T-helper 2 cell treated with Interferon-gamma antibody and Interleukin-4, amounts not matched to agents 5 μg/mL and 100 μg/mL, for 36 hours (primary cell): ENCODE measurements around the gene FAM13A.
"Not testable (repeated sequence)": the region's sequence is repeated elsewhere in the genome, so short reads cannot be mapped to it uniquely, and the experiment has no call there.

ENCODE experiments used
- DNase-seq: peaks from one replicate; pipeline ENCODE4 v3.0.0; 2021; ENCODE audit warnings: low spot score
- H3K27ac Mint-ChIP-seq: one replicate; pipeline ENCODE4 v1.8.0; 2021; ENCODE audit warnings: mild to moderate bottlenecking, mixed read lengths
- H3K27me3 Mint-ChIP-seq: one replicate; pipeline ENCODE4 v1.8.0; 2021; ENCODE audit warnings: low read depth, mixed read lengths
- H3K36me3 Mint-ChIP-seq: one replicate; pipeline ENCODE4 v1.8.0; 2021; ENCODE audit warnings: low read depth, mixed read lengths
- H3K4me1 Mint-ChIP-seq: one replicate; pipeline ENCODE4 v1.8.0; 2021; ENCODE audit warnings: low read depth, mixed read lengths
- H3K4me3 Mint-ChIP-seq: one replicate; pipeline ENCODE4 v1.8.0; 2022; ENCODE audit warnings: mild to moderate bottlenecking, moderate library complexity, mixed read lengths
- H3K9me3 Mint-ChIP-seq: one replicate; pipeline ENCODE4 v1.8.0; 2021; ENCODE audit warnings: mixed read lengths

FAM13A gene

GRCh38 chr4:88952081-88952480 lies 104.9 kb downstream of the FAM13A start:
- no peak for DNase-seq
- Mint-ChIP-seq H3K4me3 (no peak overlapping the region), H3K9me3 (peaks cover 3% of the 10 kb centered on the region), H3K27ac (no peak overlapping the region), H3K27me3 (no peaks in the 10 kb centered on the region), H3K36me3 (no peaks in the 10 kb centered on the region), H3K4me1 (peaks cover 11% of the 10 kb centered on the region)

- Mint-ChIP-seq H3K27me3 (no peaks in the 10 kb centered on the region), H3K9me3 (peaks cover 3% of the 10 kb centered on the region), H3K4me1 (peaks cover 11% of the 10 kb centered on the region), H3K36me3 (no peaks in the 10 kb centered on the region), H3K4me3 (no peak overlapping the region), H3K27ac (no peak overlapping the region)
- DNase-seq = no peak
Observed at GRCh38 chr4:88949605-88950004, 107.4 kb downstream of the FAM13A start.

- DNase-seq = no peak
- H3K27me3 Mint-ChIP-seq = no peaks in the 10 kb centered on the region
- H3K9me3 Mint-ChIP-seq = no peaks in the 10 kb centered on the region
- peak overlapping the region; percentile 74 for H3K27ac Mint-ChIP-seq
- peak overlapping the region; percentile 24 for H3K4me3 Mint-ChIP-seq
- H3K4me1 Mint-ChIP-seq = peaks cover 9% of the 10 kb centered on the region
- no peaks in the 10 kb centered on the region for H3K36me3 Mint-ChIP-seq
Observed at GRCh38 chr4:88940506-88940905, 116.5 kb downstream of the FAM13A start.

- Mint-ChIP-seq H3K27me3 (no peaks in the 10 kb centered on the region), H3K36me3 (no peaks in the 10 kb centered on the region), H3K27ac (no peak overlapping the region), H3K4me1 (peaks cover 9% of the 10 kb centered on the region), H3K4me3 (no peak overlapping the region), H3K9me3 (no peaks in the 10 kb centered on the region)
- no peak for DNase-seq
Observed at GRCh38 chr4:88939697-88940096, 117.3 kb downstream of the FAM13A start.

- Mint-ChIP-seq H3K36me3 (no peaks in the 10 kb centered on the region), H3K4me1 (peaks cover 11% of the 10 kb centered on the region), H3K9me3 (no peaks in the 10 kb centered on the region), H3K27ac (no peak overlapping the region), H3K27me3 (no peaks in the 10 kb centered on the region), H3K4me3 (no peak overlapping the region)
- no peak for DNase-seq
Observed at GRCh38 chr4:88938138-88938537, 118.8 kb downstream of the FAM13A start.

GRCh38 chr4:88937081-88937480 lies 119.9 kb downstream of the FAM13A start:
- H3K27ac Mint-ChIP-seq = no peak overlapping the region

GRCh38 chr4:88933414-88934160 lies 123.4 kb downstream of the FAM13A start:
- peaks cover 6% of the 10 kb centered on the region for H3K4me1 Mint-ChIP-seq
- DNase-seq = no peak

More at GRCh38 chr4:88937081-88937480, 119.9 kb downstream of the FAM13A start:
- Mint-ChIP-seq H3K4me3 (no peak overlapping the region), H3K4me1 (peaks cover 11% of the 10 kb centered on the region), H3K27me3 (no peaks in the 10 kb centered on the region), H3K9me3 (no peaks in the 10 kb centered on the region), H3K36me3 (no peaks in the 10 kb centered on the region)
- DNase-seq = no peak

GRCh38 chr4:88928852-88929251 lies 128.1 kb downstream of the FAM13A start:
- Mint-ChIP-seq H3K27me3 (no peaks in the 10 kb centered on the region), H3K27ac (no peak overlapping the region), H3K4me1 (peaks cover 12% of the 10 kb centered on the region), H3K36me3 (no peaks in the 10 kb centered on the region), H3K4me3 (no peak overlapping the region), H3K9me3 (peaks cover 5% of the 10 kb centered on the region)
- no peak for DNase-seq

More at GRCh38 chr4:88933414-88934160, 123.4 kb downstream of the FAM13A start:
- Mint-ChIP-seq H3K27ac (no peak overlapping the region), H3K4me3 (no peak overlapping the region), H3K9me3 (peaks cover 4% of the 10 kb centered on the region), H3K27me3 (no peaks in the 10 kb centered on the region), H3K36me3 (no peaks in the 10 kb centered on the region)

GRCh38 chr4:88927420-88927819 lies 129.6 kb downstream of the FAM13A start:
- Mint-ChIP-seq H3K9me3 (peaks cover 5% of the 10 kb centered on the region), H3K27ac (no peak overlapping the region), H3K4me1 (peaks cover 11% of the 10 kb centered on the region), H3K4me3 (no peak overlapping the region), H3K27me3 (no peaks in the 10 kb centered on the region), H3K36me3 (no peaks in the 10 kb centered on the region)
- DNase-seq = no peak

GRCh38 chr4:88919056-88919455 lies 137.9 kb downstream of the FAM13A start:
- no peak overlapping the region for H3K27ac Mint-ChIP-seq
- no peak overlapping the region for H3K4me3 Mint-ChIP-seq
- no peaks in the 10 kb centered on the region for H3K27me3 Mint-ChIP-seq
- peaks cover 5% of the 10 kb centered on the region for H3K9me3 Mint-ChIP-seq
- H3K36me3 Mint-ChIP-seq = no peaks in the 10 kb centered on the region
- no peak for DNase-seq
- H3K4me1 Mint-ChIP-seq = no peaks in the 10 kb centered on the region

GRCh38 chr4:88913181-88913580 lies 143.8 kb downstream of the FAM13A start:
- DNase-seq, H3K4me1 Mint-ChIP-seq, H3K4me3 Mint-ChIP-seq, H3K27ac Mint-ChIP-seq, H3K36me3 Mint-ChIP-seq, H3K27me3 Mint-ChIP-seq, H3K9me3 Mint-ChIP-seq: not testable (repeated sequence)

GRCh38 chr4:88911246-88912212 lies 145.5 kb downstream of the FAM13A start:
- no peak overlapping the region for H3K27ac Mint-ChIP-seq
- no peaks in the 10 kb centered on the region for H3K27me3 Mint-ChIP-seq
- no peaks in the 10 kb centered on the region for H3K36me3 Mint-ChIP-seq

GRCh38 chr4:88910101-88910500 lies 146.9 kb downstream of the FAM13A start:
- H3K27me3 Mint-ChIP-seq = no peaks in the 10 kb centered on the region
- H3K4me3 Mint-ChIP-seq = no peak overlapping the region
- no peak for DNase-seq
- H3K36me3 Mint-ChIP-seq = no peaks in the 10 kb centered on the region
- no peaks in the 10 kb centered on the region for H3K4me1 Mint-ChIP-seq
- H3K27ac Mint-ChIP-seq = no peak overlapping the region
- H3K9me3 Mint-ChIP-seq = no peaks in the 10 kb centered on the region

More at GRCh38 chr4:88911246-88912212, 145.5 kb downstream of the FAM13A start:
- no peaks in the 10 kb centered on the region for H3K9me3 Mint-ChIP-seq
- no peaks in the 10 kb centered on the region for H3K4me1 Mint-ChIP-seq
- no peak for DNase-seq
- H3K4me3 Mint-ChIP-seq = no peak overlapping the region

- no peaks in the 10 kb centered on the region for H3K4me1 Mint-ChIP-seq
- H3K9me3 Mint-ChIP-seq = no peaks in the 10 kb centered on the region
- no peak for DNase-seq
- no peak overlapping the region for H3K27ac Mint-ChIP-seq
- no peak overlapping the region for H3K4me3 Mint-ChIP-seq
- no peaks in the 10 kb centered on the region for H3K27me3 Mint-ChIP-seq
- H3K36me3 Mint-ChIP-seq = no peaks in the 10 kb centered on the region
Observed at GRCh38 chr4:88908521-88908920, 148.5 kb downstream of the FAM13A start.
